H1 (cell line): ENCODE results near the gene IKZF1. TPM values are rescaled to one million over a fixed set of nuclear protein-coding genes. Genes with fewer than 3 reads are reported as not detected.

Experiments used
- CTCF ChIA-PET: fragments of 300-600 bp; sonication (Branson Sonifier 250); formaldehyde crosslinking; loops from one replicate; lab custom pipeline; 2021; ENCODE audit not compliant: partially characterized antibody; lab: Charles Lee
- POLR2A ChIA-PET: fragments of 300-600 bp; sonication (Branson Sonifier 250); formaldehyde crosslinking; loops from one replicate; lab custom pipeline; 2021; ENCODE audit warnings: inconsistent platforms; ENCODE audit not compliant: partially characterized antibody; lab: Charles Lee
- DNase-seq, 2 experiments: peaks; one replicate each; pipeline versions ENCODE4 v3.0.0 to v3.0.0-alpha.2; 2010 to 2022; ENCODE audit warnings: low spot score in 2 of 2, low read depth in 1 of 2, mixed read lengths in 1 of 2
- FAIRE-seq: peaks from 2 replicates; lab custom pipeline; 2011; peaks lifted over from hg19 to GRCh38; lab: Jason Lieb, UNC
- H2AFZ ChIP-seq: 2 replicates; pipeline ENCODE4 v1.8.1; 2012; ENCODE audit warnings: low read length, inconsistent platforms
- H2AK5ac ChIP-seq: 2 replicates; pipeline ENCODE4 v1.6.1; 2013; ENCODE audit warnings: low read depth, low read length
- H2BK120ac ChIP-seq: replicated peaks from 2 replicates; pipeline ENCODE3; 2013; ENCODE audit warnings: low read depth, low read length, inconsistent platforms
- H2BK12ac ChIP-seq: 2 replicates; pipeline ENCODE4 v1.6.1; 2013; ENCODE audit warnings: low read depth, low read length
- H2BK15ac ChIP-seq: 2 replicates; pipeline ENCODE4 v1.6.1; 2013; ENCODE audit warnings: low read length
- H2BK20ac ChIP-seq: 2 replicates; pipeline ENCODE4 v1.6.1; 2013; ENCODE audit warnings: low read length
- H2BK5ac ChIP-seq: 2 replicates; pipeline ENCODE4 v1.6.1; 2013; ENCODE audit warnings: low read depth, low read length
- H3K14ac ChIP-seq: 2 replicates; pipeline ENCODE4 v1.6.1; 2013; ENCODE audit warnings: inconsistent platforms; ENCODE audit not compliant: insufficient read length
- H3K18ac ChIP-seq: 2 replicates; pipeline ENCODE4 v1.6.1; 2013; ENCODE audit warnings: low read length; ENCODE audit errors: extremely low read depth
- H3K23ac ChIP-seq: 2 replicates; pipeline ENCODE4 v1.6.1; 2013; ENCODE audit warnings: inconsistent platforms; ENCODE audit not compliant: insufficient read length
- H3K23me2 ChIP-seq: 2 replicates; pipeline ENCODE4 v1.6.1; 2013; ENCODE audit warnings: low read depth, low read length
- H3K27ac ChIP-seq: 2 replicates; pipeline ENCODE4 v1.6.1; 2011; ENCODE audit warnings: low read depth, low read length, inconsistent platforms
- H3K27me3 ChIP-seq, 4 experiments: replicated peaks in 1 of 4; 1 replicate in 1 of 4; 2 replicates in 3 of 4; pipeline versions ENCODE4 v1.6.1 to v1.8.1; 2011 to 2013; ENCODE audit warnings: low read length in 3 of 4, mild to moderate bottlenecking in 3 of 4, inconsistent platforms in 2 of 4, mixed read lengths in 2 of 4, moderate library complexity in 1 of 4; ENCODE audit not compliant: control insufficient read depth in 3 of 4, insufficient read depth in 3 of 4; ENCODE audit errors: extremely low read depth in 1 of 4
- H3K36me3 ChIP-seq, 4 experiments: 2 replicates each; pipeline versions ENCODE4 v1.6.1 to v1.8.1; 2011 to 2013; ENCODE audit warnings: mild to moderate bottlenecking in 4 of 4, low read length in 3 of 4, moderate library complexity in 2 of 4, control low read depth in 1 of 4, inconsistent platforms in 1 of 4; ENCODE audit not compliant: insufficient read depth in 4 of 4, control insufficient read depth in 2 of 4
- H3K4ac ChIP-seq: replicated peaks from 2 replicates; pipeline ENCODE3; 2013; ENCODE audit warnings: low read length, low read depth, mixed read lengths, inconsistent platforms; ENCODE audit not compliant: insufficient read length
- H3K4me1 ChIP-seq, 4 experiments: replicated peaks in 1 of 4; 1 replicate in 1 of 4; 2 replicates in 3 of 4; pipeline versions ENCODE4 v1.6.1 to v1.8.1; 2011 to 2013; ENCODE audit warnings: low read length in 3 of 4, inconsistent platforms in 2 of 4, mixed read lengths in 1 of 4; ENCODE audit not compliant: insufficient read depth in 4 of 4, control insufficient read depth in 3 of 4
- H3K4me2 ChIP-seq, 2 experiments: 2 replicates each; pipeline versions ENCODE4 v1.6.1 to v1.8.1; 2011 to 2013; ENCODE audit warnings: low read depth in 2 of 2, low read length in 2 of 2, control low read depth in 1 of 2, inconsistent platforms in 1 of 2, mild to moderate bottlenecking in 1 of 2; ENCODE audit not compliant: insufficient read depth in 1 of 2
- H3K4me3 ChIP-seq, 4 experiments: fragments of 200-600, 300-600 bp in 1 of 4; sonication (generic), shearing (Covaris generic), sonication (Bioruptor Twin) in 1 of 4; 2 replicates each; pipeline versions ENCODE4 v1.5.1 to v1.8.1; 2011 to 2016; ENCODE audit warnings: low read length in 4 of 4, low read depth in 3 of 4, control low read depth in 2 of 4, inconsistent platforms in 2 of 4, mild to moderate bottlenecking in 2 of 4, mixed read lengths in 1 of 4, moderate library complexity in 1 of 4; ENCODE audit not compliant: insufficient read depth in 2 of 4; ENCODE audit errors: extremely low read depth in 1 of 4
- H3K56ac ChIP-seq: replicated peaks from 2 replicates; pipeline ENCODE3; 2013; ENCODE audit warnings: low read depth, mild to moderate bottlenecking, mixed read lengths, low read length, inconsistent platforms; ENCODE audit not compliant: insufficient read length
- H3K79me1 ChIP-seq: 2 replicates; pipeline ENCODE4 v1.6.1; 2013; ENCODE audit warnings: low read depth, low read length, control low read depth
- H3K79me2 ChIP-seq, 2 experiments: 2 replicates each; pipeline versions ENCODE4 v1.6.1 to v1.8.1; 2012 to 2013; ENCODE audit warnings: low read length in 2 of 2, mild to moderate bottlenecking in 2 of 2, inconsistent platforms in 1 of 2; ENCODE audit not compliant: insufficient read depth in 2 of 2, control insufficient read depth in 1 of 2
- H3K9ac ChIP-seq, 4 experiments: replicated peaks in 1 of 4; 1 replicate in 1 of 4; 2 replicates in 3 of 4; pipeline versions ENCODE4 v1.6.1 to v1.8.1; 2011 to 2013; ENCODE audit warnings: low read depth in 3 of 4, low read length in 3 of 4, control low read depth in 2 of 4, mild to moderate bottlenecking in 2 of 4, moderate library complexity in 2 of 4, inconsistent platforms in 1 of 4; ENCODE audit errors: extremely low read depth in 1 of 4
- H3K9me3 ChIP-seq, 2 experiments: 2 replicates each; pipeline versions ENCODE4 v1.6.1 to v1.8.1; 2012 to 2013; ENCODE audit warnings: mild to moderate bottlenecking in 2 of 2, moderate library complexity in 2 of 2, control low read depth in 1 of 2, inconsistent platforms in 1 of 2, low read depth in 1 of 2, low read length in 1 of 2, mixed read lengths in 1 of 2; ENCODE audit not compliant: insufficient read depth in 2 of 2
- H4K20me1 ChIP-seq, 2 experiments: replicated peaks in 1 of 2; 2 replicates each; pipeline versions ENCODE3 to v1.8.1; 2011 to 2013; ENCODE audit warnings: inconsistent platforms in 2 of 2, low read length in 2 of 2, mild to moderate bottlenecking in 1 of 2; ENCODE audit not compliant: insufficient read depth in 2 of 2, control insufficient read depth in 1 of 2
- H4K5ac ChIP-seq: 2 replicates; pipeline ENCODE4 v1.6.1; 2013; ENCODE audit warnings: low read length, low read depth, mixed read lengths, inconsistent platforms; ENCODE audit not compliant: insufficient read length
- H4K8ac ChIP-seq: 2 replicates; pipeline ENCODE4 v1.8.0; 2013; ENCODE audit warnings: mild to moderate bottlenecking, moderate library complexity, low read length, inconsistent platforms; ENCODE audit not compliant: insufficient read depth; ENCODE audit errors: extremely low read depth
- H4K91ac ChIP-seq: replicated peaks from 2 replicates; pipeline ENCODE3; 2013; ENCODE audit warnings: low read length, mixed read lengths, inconsistent platforms; ENCODE audit not compliant: insufficient read length
- CTBP2 ChIP-seq: IDR thresholded peaks from 2 replicates; pipeline ENCODE4 v1.7.0; 2011; ENCODE audit warnings: borderline replicate concordance, mild to moderate bottlenecking, moderate library complexity, mixed read lengths, low read length; ENCODE audit not compliant: insufficient read depth, insufficient read length
- POLR2A ChIP-seq, 2 experiments: IDR thresholded peaks; 1 replicate in 1 of 2; 2 replicates in 1 of 2; pipeline ENCODE4 v1.6.1; 2011; ENCODE audit warnings: low read depth in 2 of 2, low read length in 2 of 2, mild to moderate bottlenecking in 2 of 2; ENCODE audit errors: control extremely low read depth in 1 of 2
- WGBS, 2 experiments: shearing (Covaris generic) in 1 of 2; methylation state at CpG; one replicate each; pipeline versions ENCODE4 v1.1.6 to v1.1.7; 2013 to 2015; ENCODE audit warnings: low lambda C conversion rate in 2 of 2, mixed read lengths in 2 of 2, inconsistent platforms in 1 of 2, low coverage in 1 of 2, missing lambda C conversion rate in 1 of 2; ENCODE audit not compliant: insufficient replicate concordance in 2 of 2, insufficient coverage in 1 of 2, insufficient read length in 1 of 2; ENCODE audit errors: extremely low coverage in 1 of 2, missing lambda C conversion rate in 1 of 2; 5-methylcytosine and 5-hydroxymethylcytosine counted together
- polyA plus RNA-seq, 7 experiments: library from polyadenylated mRNA; depleted of rRNA in 3 of 7; stranded (reverse) in 5 of 7; unstranded in 2 of 7; fragments of >200 nt in 5 of 7; fragments of 200-250 nt in 2 of 7; gene quantifications; 1 replicate in 5 of 7; 2 replicates in 1 of 7; 4 replicates in 1 of 7; pipeline versions ENCODE4 v1.2.1 to v1.2.3, GENCODE V29; 2011 to 2013; ENCODE audit warnings: missing spikeins in 2 of 7, mixed read lengths in 2 of 7
- total RNA-seq: library from RNA; stranded (reverse); fragmentation: NEBNext Ultra II Directional; extraction: Animal tissue kit (Norgen Biotek cat#: 25700); gene quantifications from 2 replicates; pipeline ENCODE4 v1.2.1, GENCODE V29; 2021
- TF ChIP-seq, protein P1 (sequence below): IDR thresholded peaks from 2 replicates; pipeline ENCODE4 v1.6.1; 2012; ENCODE audit warnings: inconsistent platforms

IKZF1 gene
- total and polyA plus RNA-seq, 2 of the 8 experiments (the other 6 are each of a cell fraction or from before 2014, with no cell fraction given): 0.74 to 1.5 TPM

DNA sequence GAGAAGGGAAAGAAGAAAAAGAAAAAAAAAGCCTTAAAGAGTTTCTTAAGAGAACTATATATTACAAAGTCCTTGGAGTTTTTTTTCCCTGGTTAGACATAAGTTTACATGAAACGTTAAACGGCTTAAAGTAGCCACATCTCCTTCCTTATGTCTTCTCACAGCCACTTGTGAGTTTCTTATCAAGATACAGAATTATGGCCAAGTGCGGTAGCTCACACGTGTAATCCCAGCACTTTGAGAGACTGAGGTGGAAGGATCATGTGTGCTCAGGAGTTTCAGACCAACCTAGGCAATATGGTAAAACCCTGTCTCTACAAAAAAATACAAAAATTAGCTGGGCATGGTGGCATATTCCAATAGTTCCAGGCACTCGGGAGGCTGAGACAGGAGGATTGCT lies 54.3 kb downstream of the IKZF1 start:
- H3K4me1 ChIP-seq: no peaks in the 10 kb centered on the region
- H4K8ac ChIP-seq: no peak overlapping the region
- 91% methylated on average over 5 of the region's 5 CpGs; no CpG with 5 or more reads in 1 of the 2 experiments for WGBS, 2 experiments
- H3K4me3 ChIP-seq: no peak overlapping the region
- H4K20me1 ChIP-seq: no peaks in the 10 kb centered on the region
- H3K4ac ChIP-seq: no peak overlapping the region
- H2BK20ac ChIP-seq: no peak overlapping the region
- H4K5ac ChIP-seq: no peak overlapping the region
- no peak overlapping the region for H2BK15ac ChIP-seq
- CTCF ChIA-PET: interaction anchor here (0.9 to 4.0 kb wide), 5 partner anchors 9 to 240 kb away, joined by 3 to 25 read pairs (median 5); no protein-coding TSS in a partner anchor
- H2BK120ac ChIP-seq: no peak overlapping the region
- H2BK5ac ChIP-seq: no peak overlapping the region
- POLR2A ChIA-PET: no interaction called here
- H3K18ac ChIP-seq: no peak overlapping the region
- no peak overlapping the region for H3K56ac ChIP-seq
- H3K14ac ChIP-seq: no peak overlapping the region
- DNase-seq (no peak), FAIRE-seq (no peak)
- no peak overlapping the region for H3K23ac ChIP-seq
- no peaks in the 10 kb centered on the region for H3K27me3 ChIP-seq
- H2AK5ac ChIP-seq: no peak overlapping the region
- H2BK12ac ChIP-seq: no peak overlapping the region
- no peak for TF ChIP-seq CTBP2
- no peak for TF ChIP-seq POLR2A (IDR thresholded peaks at IDR 0.05; ENCODE audit: control extremely low read depth in 1 of 2, low read depth in 2 of 2, low read length in 2 of 2)
- TF ChIP-seq, protein P1, sequence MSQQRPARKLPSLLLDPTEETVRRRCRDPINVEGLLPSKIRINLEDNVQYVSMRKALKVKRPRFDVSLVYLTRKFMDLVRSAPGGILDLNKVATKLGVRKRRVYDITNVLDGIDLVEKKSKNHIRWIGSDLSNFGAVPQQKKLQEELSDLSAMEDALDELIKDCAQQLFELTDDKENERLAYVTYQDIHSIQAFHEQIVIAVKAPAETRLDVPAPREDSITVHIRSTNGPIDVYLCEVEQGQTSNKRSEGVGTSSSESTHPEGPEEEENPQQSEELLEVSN: no peak
- no peaks in the 10 kb centered on the region for H3K23me2 ChIP-seq
- H3K27ac ChIP-seq: no peak overlapping the region
- H3K4me2 ChIP-seq: no peak overlapping the region
- no peaks in the 10 kb centered on the region for H3K9me3 ChIP-seq
- no peak overlapping the region for H3K9ac ChIP-seq
- no peaks in the 10 kb centered on the region for H3K36me3 ChIP-seq
- no peaks in the 10 kb centered on the region for H3K79me2 ChIP-seq
- no peak overlapping the region for H2AFZ ChIP-seq
- no peak overlapping the region for H4K91ac ChIP-seq
- no peaks in the 10 kb centered on the region for H3K79me1 ChIP-seq
